ENCODE data around the gene PDLIM1.

- no peak for TF ChIP-seq YY1 (IDR thresholded peaks at IDR 0.05; ENCODE audit: insufficient read depth, insufficient read length)
- TF ChIP-seq SUZ12 (IDR thresholded peaks at IDR 0.05; ENCODE audit: extremely low read depth, insufficient read depth, insufficient read length) = no peak
These were observed 9.3 kb upstream of the PDLIM1 start for GRCh38 chr10:95300022-95300539.

All from NT2/D1 (cell line).